HepG2 (cell line): ENCODE measurements around the gene CLEC20A. TPM values are rescaled to one million over a fixed set of nuclear protein-coding genes. Genes with fewer than 3 reads are reported as not detected.

ENCODE experiments used
- AGO1 ChIP-seq: fragments of 200-400 bp; formaldehyde crosslinking; IDR thresholded peaks from 2 replicates; pipeline ENCODE4 v1.6.1; 2017; ENCODE audit warnings: mild to moderate bottlenecking, low read depth, low read length, moderate library complexity; ENCODE audit not compliant: poor library complexity, severe bottlenecking
- AKNA ChIP-seq: sonication (generic); formaldehyde crosslinking; IDR thresholded peaks from 2 replicates; pipeline ENCODE4 v1.4.0; 2020; ENCODE audit warnings: missing genetic modification reagents, borderline replicate concordance
- CBX1 ChIP-seq: IDR thresholded peaks from one replicate; pipeline ENCODE4 v1.6.1; 2016; ENCODE audit warnings: antibody characterized with exemption, low read depth
- FOSL1 ChIP-seq: sonication (generic); formaldehyde crosslinking; IDR thresholded peaks from 2 replicates; pipeline ENCODE4 v1.9.0; 2021; ENCODE audit warnings: missing genetic modification reagents, borderline replicate concordance
- FOXA3 ChIP-seq: IDR thresholded peaks from 2 replicates; pipeline ENCODE4 v1.6.1; 2016; ENCODE audit warnings: missing genetic modification reagents, missing compliant biosample characterization
- GATA4 ChIP-seq: sonication (generic); IDR thresholded peaks from 2 replicates; pipeline ENCODE4 v1.6.1; 2016; ENCODE audit warnings: antibody characterized with exemption, low read depth, borderline replicate concordance
- HNRNPLL ChIP-seq: fragments of 200-400 bp; formaldehyde crosslinking; IDR thresholded peaks from 2 replicates; pipeline ENCODE4 v1.6.1; 2017; ENCODE audit warnings: mild to moderate bottlenecking, low read depth, low read length; ENCODE audit not compliant: poor library complexity, severe bottlenecking
- NFIC ChIP-seq: IDR thresholded peaks from 2 replicates; pipeline ENCODE4 v1.6.1; 2012; ENCODE audit warnings: mild to moderate bottlenecking, low read length, inconsistent platforms
- NFKB2 ChIP-seq: sonication (generic); formaldehyde crosslinking; IDR thresholded peaks from 2 replicates; pipeline ENCODE4 v1.4.0; 2020; ENCODE audit warnings: missing genetic modification reagents, borderline replicate concordance
- SMARCC2 ChIP-seq: fragments of 450-650 bp; IDR thresholded peaks from 2 replicates; pipeline ENCODE4 v1.6.1; 2017; ENCODE audit warnings: antibody characterized with exemption, mild to moderate bottlenecking
- ZFP41 ChIP-seq: sonication (generic); formaldehyde crosslinking; IDR thresholded peaks from 2 replicates; pipeline ENCODE4 v1.4.0; 2020; ENCODE audit warnings: mild to moderate bottlenecking, missing genetic modification reagents, borderline replicate concordance
- ZIK1 ChIP-seq: sonication (generic); formaldehyde crosslinking; IDR thresholded peaks from 2 replicates; pipeline ENCODE4 v1.5.0; 2020; ENCODE audit warnings: mild to moderate bottlenecking, low read depth, missing genetic modification reagents, borderline replicate concordance
- ZNF124 ChIP-seq: sonication (generic); formaldehyde crosslinking; IDR thresholded peaks from 2 replicates; pipeline ENCODE4 v1.4.0; 2020; ENCODE audit warnings: missing genetic modification reagents
- ZNF530 ChIP-seq: sonication (generic); formaldehyde crosslinking; IDR thresholded peaks from 2 replicates; pipeline ENCODE4 v1.5.0; 2020; ENCODE audit warnings: low read depth, mild to moderate bottlenecking, missing genetic modification reagents
- ZNF644 ChIP-seq: IDR thresholded peaks from 2 replicates; pipeline ENCODE4 v1.6.1; 2016; ENCODE audit warnings: low read depth
- polyA plus RNA-seq, 8 experiments: library from polyadenylated mRNA; depleted of rRNA in 3 of 8; stranded (reverse) in 7 of 8; unstranded in 1 of 8; fragments of >200 nt; fragmentation: Illumina TruSeq in 4 of 8; extraction: Trizol in 4 of 8; gene quantifications; 2 replicates each; pipeline versions ENCODE4 v1.2.1 to v1.2.3, GENCODE V29; 2011 to 2016; ENCODE audit warnings: low read depth in 4 of 8, missing spikeins in 1 of 8, mixed read lengths in 1 of 8; ENCODE audit not compliant: insufficient read depth in 1 of 8
- total RNA-seq, 5 experiments: library from RNA; depleted of rRNA; stranded (reverse); fragments of >200 nt; fragmentation: Illumina TruSeq; extraction: Trizol; gene quantifications; 2 replicates each; pipeline ENCODE4 v1.2.3, GENCODE V29; 2016; ENCODE audit warnings: low read depth in 1 of 5
- TF ChIP-seq, protein P1 (sequence below): sonication (generic); formaldehyde crosslinking; IDR thresholded peaks from 2 replicates; pipeline ENCODE4 v1.8.0; 2022; ENCODE audit warnings: mild to moderate bottlenecking, missing genetic modification reagents
- TF ChIP-seq, protein P2 (sequence below): sonication (generic); formaldehyde crosslinking; IDR thresholded peaks from 2 replicates; pipeline ENCODE4 v1.5.0; 2020; ENCODE audit warnings: mild to moderate bottlenecking, missing genetic modification reagents, moderate library complexity
- TF ChIP-seq, protein P3 (sequence below): sonication (generic); formaldehyde crosslinking; IDR thresholded peaks from 2 replicates; pipeline ENCODE4 v1.4.0; 2020; ENCODE audit warnings: missing genetic modification reagents

The CLEC20A gene
- total and polyA plus RNA-seq, 2 of the 13 experiments (the other 11 are each of a cell fraction or from before 2014, with no cell fraction given), result not detected

GRCh38 chr1:178542554-178543289 lies 46.0 kb upstream of the CLEC20A start (continued):
- TF ChIP-seq AKNA (CRISPR knock-in tag) (no peak), AGO1 (no peak), ZNF124 (CRISPR knock-in tag) (0 out of 2 replicates have a peak, but pooled peaks have one; percentile 20), ZNF530 (CRISPR knock-in tag) (no peak), ZNF644 (CRISPR knock-in tag) (no peak), FOSL1 (no peak), FOXA3 (CRISPR knock-in tag) (no peak), HNRNPLL (no peak), GATA4 (no peak), NFKB2 (CRISPR knock-in tag) (0 out of 2 replicates have a peak, but pooled peaks have one; percentile 2), ZIK1 (CRISPR knock-in tag) (no peak), SMARCC2 (no peak), NFIC (no peak), CBX1 (no peak), ZFP41 (CRISPR knock-in tag) (no peak)
- TF ChIP-seq, protein P1, sequence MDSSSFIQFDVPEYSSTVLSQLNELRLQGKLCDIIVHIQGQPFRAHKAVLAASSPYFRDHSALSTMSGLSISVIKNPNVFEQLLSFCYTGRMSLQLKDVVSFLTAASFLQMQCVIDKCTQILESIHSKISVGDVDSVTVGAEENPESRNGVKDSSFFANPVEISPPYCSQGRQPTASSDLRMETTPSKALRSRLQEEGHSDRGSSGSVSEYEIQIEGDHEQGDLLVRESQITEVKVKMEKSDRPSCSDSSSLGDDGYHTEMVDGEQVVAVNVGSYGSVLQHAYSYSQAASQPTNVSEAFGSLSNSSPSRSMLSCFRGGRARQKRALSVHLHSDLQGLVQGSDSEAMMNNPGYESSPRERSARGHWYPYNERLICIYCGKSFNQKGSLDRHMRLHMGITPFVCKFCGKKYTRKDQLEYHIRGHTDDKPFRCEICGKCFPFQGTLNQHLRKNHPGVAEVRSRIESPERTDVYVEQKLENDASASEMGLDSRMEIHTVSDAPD (CRISPR knock-in tag), result no peak
- TF ChIP-seq, protein P2, sequence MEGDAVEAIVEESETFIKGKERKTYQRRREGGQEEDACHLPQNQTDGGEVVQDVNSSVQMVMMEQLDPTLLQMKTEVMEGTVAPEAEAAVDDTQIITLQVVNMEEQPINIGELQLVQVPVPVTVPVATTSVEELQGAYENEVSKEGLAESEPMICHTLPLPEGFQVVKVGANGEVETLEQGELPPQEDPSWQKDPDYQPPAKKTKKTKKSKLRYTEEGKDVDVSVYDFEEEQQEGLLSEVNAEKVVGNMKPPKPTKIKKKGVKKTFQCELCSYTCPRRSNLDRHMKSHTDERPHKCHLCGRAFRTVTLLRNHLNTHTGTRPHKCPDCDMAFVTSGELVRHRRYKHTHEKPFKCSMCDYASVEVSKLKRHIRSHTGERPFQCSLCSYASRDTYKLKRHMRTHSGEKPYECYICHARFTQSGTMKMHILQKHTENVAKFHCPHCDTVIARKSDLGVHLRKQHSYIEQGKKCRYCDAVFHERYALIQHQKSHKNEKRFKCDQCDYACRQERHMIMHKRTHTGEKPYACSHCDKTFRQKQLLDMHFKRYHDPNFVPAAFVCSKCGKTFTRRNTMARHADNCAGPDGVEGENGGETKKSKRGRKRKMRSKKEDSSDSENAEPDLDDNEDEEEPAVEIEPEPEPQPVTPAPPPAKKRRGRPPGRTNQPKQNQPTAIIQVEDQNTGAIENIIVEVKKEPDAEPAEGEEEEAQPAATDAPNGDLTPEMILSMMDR (CRISPR knock-in tag), result peak; percentile 83
- TF ChIP-seq, protein P3, sequence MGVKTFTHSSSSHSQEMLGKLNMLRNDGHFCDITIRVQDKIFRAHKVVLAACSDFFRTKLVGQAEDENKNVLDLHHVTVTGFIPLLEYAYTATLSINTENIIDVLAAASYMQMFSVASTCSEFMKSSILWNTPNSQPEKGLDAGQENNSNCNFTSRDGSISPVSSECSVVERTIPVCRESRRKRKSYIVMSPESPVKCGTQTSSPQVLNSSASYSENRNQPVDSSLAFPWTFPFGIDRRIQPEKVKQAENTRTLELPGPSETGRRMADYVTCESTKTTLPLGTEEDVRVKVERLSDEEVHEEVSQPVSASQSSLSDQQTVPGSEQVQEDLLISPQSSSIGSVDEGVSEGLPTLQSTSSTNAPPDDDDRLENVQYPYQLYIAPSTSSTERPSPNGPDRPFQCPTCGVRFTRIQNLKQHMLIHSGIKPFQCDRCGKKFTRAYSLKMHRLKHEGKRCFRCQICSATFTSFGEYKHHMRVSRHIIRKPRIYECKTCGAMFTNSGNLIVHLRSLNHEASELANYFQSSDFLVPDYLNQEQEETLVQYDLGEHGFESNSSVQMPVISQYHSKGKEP (CRISPR knock-in tag), result no peak
